Activated T-helper 1 cell treated with anti-CD3 and anti-CD28 coated beads, Interleukin-12 subunit alpha, Interleukin-12 subunit beta, Interleukin-2, Interleukin-4 antibody, amounts not matched to agents 30 ng/mL and 10 ng/mL and 1 ng/mL, durations not matched to agents 14 hours and 24 hours and 36 hours (primary cell): ENCODE data around the gene PTTG1. TPM values are rescaled to one million over a fixed set of nuclear protein-coding genes. Genes with fewer than 3 reads are reported as not detected.
A peak's percentile ranks its signal among the peaks of the same experiment; 100 is the strongest.

Source experiments
- DNase-seq: peaks from one replicate; pipeline ENCODE4 v3.0.0; 2021; ENCODE audit warnings: low spot score
- H3K27ac Mint-ChIP-seq: one replicate; pipeline ENCODE4 v1.8.0; 2021; ENCODE audit warnings: mild to moderate bottlenecking, mixed read lengths
- H3K27me3 Mint-ChIP-seq: one replicate; pipeline ENCODE4 v1.8.0; 2022; ENCODE audit warnings: mild to moderate bottlenecking, moderate library complexity, mixed read lengths; ENCODE audit not compliant: insufficient read depth
- H3K36me3 Mint-ChIP-seq: one replicate; pipeline ENCODE4 v1.8.0; 2021; ENCODE audit warnings: low read depth, mixed read lengths
- H3K4me1 Mint-ChIP-seq: one replicate; pipeline ENCODE4 v1.8.0; 2021; ENCODE audit warnings: low read depth, mixed read lengths
- H3K4me3 Mint-ChIP-seq: one replicate; pipeline ENCODE4 v1.8.0; 2021; ENCODE audit warnings: mild to moderate bottlenecking, moderate library complexity, mixed read lengths
- H3K9me3 Mint-ChIP-seq: one replicate; pipeline ENCODE4 v1.8.0; 2021; ENCODE audit warnings: mixed read lengths
- intact Hi-C: fragments of 100-400 bp; cut with micrococcal nuclease; formaldehyde crosslinking; loops from one replicate; pipeline ENCODE4 v1.15.1; 2024
- total RNA-seq: library from RNA; stranded (reverse); gene quantifications from 2 replicates; pipeline ENCODE4 v1.2.3, GENCODE V29; 2022

Gene PTTG1
- total RNA-seq, 1 donor from 2014 or later = 75.5 TPM

GRCh38 chr5:160395111-160395510 lies 26.5 kb upstream of the PTTG1 start:
- no peak for DNase-seq
- Mint-ChIP-seq H3K4me3 (no peak overlapping the region), H3K4me1 (peaks cover 16% of the 10 kb centered on the region), H3K36me3 (peaks cover 2% of the 10 kb centered on the region), H3K27ac (no peak overlapping the region), H3K9me3 (no peaks in the 10 kb centered on the region), H3K27me3 (no peaks in the 10 kb centered on the region)
- intact Hi-C loops = no loop called here

GRCh38 chr5:160397492-160397891 lies 24.2 kb upstream of the PTTG1 start:
- Mint-ChIP-seq H3K9me3 (no peaks in the 10 kb centered on the region), H3K36me3 (peaks cover 6% of the 10 kb centered on the region), H3K4me3 (no peak overlapping the region), H3K27me3 (no peaks in the 10 kb centered on the region), H3K27ac (no peak overlapping the region), H3K4me1 (peaks cover 18% of the 10 kb centered on the region)
- DNase-seq = no peak
- intact Hi-C loops = no loop called here

GRCh38 chr5:160398806-160399205 lies 22.8 kb upstream of the PTTG1 start:
- intact Hi-C loops = no loop called here
- peak overlapping the region; percentile 87 for H3K4me3 Mint-ChIP-seq
- H3K27ac Mint-ChIP-seq = no peak overlapping the region
- no peaks in the 10 kb centered on the region for H3K27me3 Mint-ChIP-seq
- no peaks in the 10 kb centered on the region for H3K9me3 Mint-ChIP-seq
- no peak for DNase-seq
- peaks cover 18% of the 10 kb centered on the region for H3K4me1 Mint-ChIP-seq
- peaks cover 13% of the 10 kb centered on the region for H3K36me3 Mint-ChIP-seq

GRCh38 chr5:160399402-160400353 lies 22.0 kb upstream of the PTTG1 start, which contains the start of gene FAM200C:
Gene FAM200C, minus strand, starts transcription at chr5:160400054. Its CDS starts 4,564 bp downstream, at chr5:160395490.
- Mint-ChIP-seq H3K9me3 (no peaks in the 10 kb centered on the region), H3K4me3 (peak within 1 kb of the TSS; percentile 87), H3K27ac (peak within 1 kb of the TSS; percentile 84), H3K4me1 (peaks cover 18% of the 10 kb centered on the region), H3K36me3 (peaks cover 18% of the 10 kb centered on the region), H3K27me3 (no peaks in the 10 kb centered on the region)
- intact Hi-C loops = loop anchor here (1.0 to 2.0 kb wide), 2 partner anchors 20 to 281 kb away; partner anchors contain the start of genes PWWP2A and SLU7
- peak; percentile 74 for DNase-seq

- intact Hi-C loops = loop anchor here (1.0 to 10.0 kb wide), 5 partner anchors 19 to 964 kb away; partner anchors contain the start of genes FAM200C and TTC1
- Mint-ChIP-seq H3K9me3 (no peaks in the 10 kb centered on the region), H3K4me1 (peaks cover 77% of the 10 kb centered on the region), H3K27ac (peak within 1 kb of the TSS; percentile 95), H3K27me3 (no peaks in the 10 kb centered on the region), H3K4me3 (peak within 1 kb of the TSS; percentile 94), H3K36me3 (peaks cover 16% of the 10 kb centered on the region)
- peak; percentile 91 for DNase-seq
Measured at GRCh38 chr5:160418561-160419457, 2.8 kb upstream of the PTTG1 start, which contains the start of gene SLU7. Gene SLU7, minus strand, starts transcription at chr5:160419081. Its CDS starts 3,787 bp downstream, at chr5:160415294.

GRCh38 chr5:160419458-160420330 lies 2.0 kb upstream of the PTTG1 start:
- peak overlapping the region; percentile 94 for H3K4me3 Mint-ChIP-seq
- H3K36me3 Mint-ChIP-seq = peaks cover 23% of the 10 kb centered on the region
- peaks cover 85% of the 10 kb centered on the region for H3K4me1 Mint-ChIP-seq
- DNase-seq = no peak
- peak overlapping the region; percentile 95 for H3K27ac Mint-ChIP-seq
- intact Hi-C loops = loop anchor here (1.0 to 10.0 kb wide), 6 partner anchors 19 to 1212 kb away; partner anchors contain the start of genes FAM200C, RNF145 and TTC1
- H3K27me3 Mint-ChIP-seq = no peaks in the 10 kb centered on the region
- H3K9me3 Mint-ChIP-seq = no peaks in the 10 kb centered on the region

- Mint-ChIP-seq H3K27ac (peak overlapping the region; percentile 95), H3K9me3 (no peaks in the 10 kb centered on the region), H3K4me3 (peak overlapping the region; percentile 94), H3K4me1 (peaks cover 85% of the 10 kb centered on the region), H3K36me3 (peaks cover 25% of the 10 kb centered on the region), H3K27me3 (no peaks in the 10 kb centered on the region)
- no peak for DNase-seq
- intact Hi-C loops = loop anchor here (5.0 kb wide), 1 partner anchor 1213 kb away; the partner anchor contains the start of gene RNF145
Measured at GRCh38 chr5:160420331-160420610, 1.4 kb upstream of the PTTG1 start.

GRCh38 chr5:160423099-160423498 lies 1.4 kb downstream of the PTTG1 start:
- Mint-ChIP-seq H3K9me3 (no peaks in the 10 kb centered on the region), H3K27me3 (no peaks in the 10 kb centered on the region), H3K4me3 (peak overlapping the region; percentile 97), H3K4me1 (peaks cover 66% of the 10 kb centered on the region), H3K27ac (peak overlapping the region; percentile 36), H3K36me3 (peaks cover 22% of the 10 kb centered on the region)
- intact Hi-C loops = loop anchor here (5.0 kb wide), 1 partner anchor 1216 kb away; the partner anchor contains the start of gene RNF145
- DNase-seq = no peak

GRCh38 chr5:160427607-160428006 lies 6.0 kb downstream of the PTTG1 start:
- intact Hi-C loops = no loop called here
- no peak overlapping the region for H3K4me3 Mint-ChIP-seq
- H3K27me3 Mint-ChIP-seq = no peaks in the 10 kb centered on the region
- DNase-seq = no peak
- no peaks in the 10 kb centered on the region for H3K9me3 Mint-ChIP-seq
- H3K4me1 Mint-ChIP-seq = peaks cover 32% of the 10 kb centered on the region
- peaks cover 28% of the 10 kb centered on the region for H3K36me3 Mint-ChIP-seq
- no peak overlapping the region for H3K27ac Mint-ChIP-seq

GRCh38 chr5:160432196-160432595 lies 10.5 kb downstream of the PTTG1 start:
- H3K27me3 Mint-ChIP-seq = peaks cover 2% of the 10 kb centered on the region
- no peak overlapping the region for H3K4me3 Mint-ChIP-seq
- H3K36me3 Mint-ChIP-seq = peaks cover 13% of the 10 kb centered on the region
- DNase-seq = no peak
- no peak overlapping the region for H3K27ac Mint-ChIP-seq
- intact Hi-C loops = loop anchor here (10.0 kb wide), 2 partner anchors 543 to 953 kb away; no protein-coding TSS in a partner anchor
- peaks cover 17% of the 10 kb centered on the region for H3K4me1 Mint-ChIP-seq
- H3K9me3 Mint-ChIP-seq = no peaks in the 10 kb centered on the region

- H3K4me1 Mint-ChIP-seq = peaks cover 17% of the 10 kb centered on the region
- no peak overlapping the region for H3K4me3 Mint-ChIP-seq
- H3K27ac Mint-ChIP-seq = no peak overlapping the region
- peaks cover 3% of the 10 kb centered on the region for H3K27me3 Mint-ChIP-seq
- no peak for DNase-seq
- peaks cover 10% of the 10 kb centered on the region for H3K36me3 Mint-ChIP-seq
- H3K9me3 Mint-ChIP-seq = no peaks in the 10 kb centered on the region
- intact Hi-C loops = loop anchor here (10.0 kb wide), 2 partner anchors 542 to 952 kb away; no protein-coding TSS in a partner anchor
Measured at GRCh38 chr5:160432787-160433186, 11.1 kb downstream of the PTTG1 start.
